ENCODE data around the gene FARS2. TPM values are rescaled to one million over a fixed set of nuclear protein-coding genes. Genes with fewer than 3 reads are reported as not detected.

Gene FARS2
- polyA plus RNA-seq, 10 donors = 9.2 to 14.0 (median 11.9) TPM

GRCh38 chr6:5318617-5319272, 57.4 kb downstream of the FARS2 start:
- no peak for DNase-seq

- DNase-seq = no peak
These were observed 62.7 kb downstream of the FARS2 start for GRCh38 chr6:5323979-5324378.

- DNase-seq = no peak
These were observed 63.9 kb downstream of the FARS2 start for GRCh38 chr6:5325173-5325572.

GRCh38 chr6:5326022-5326641, 64.8 kb downstream of the FARS2 start:
- DNase-seq = no peak

GRCh38 chr6:5328800-5329199, 67.5 kb downstream of the FARS2 start:
- no peak for DNase-seq

GRCh38 chr6:5331845-5332442, 70.6 kb downstream of the FARS2 start:
- peak in 1 of 3 donors; percentile 41 for DNase-seq

GRCh38 chr6:5333658-5334057, 72.3 kb downstream of the FARS2 start:
- DNase-seq = no peak

GRCh38 chr6:5334341-5334740, 73.0 kb downstream of the FARS2 start:
- peak in 1 of 3 donors; percentile 15 for DNase-seq

GRCh38 chr6:5335020-5335419, 73.7 kb downstream of the FARS2 start:
- DNase-seq = no peak

GRCh38 chr6:5337573-5337972, 76.3 kb downstream of the FARS2 start:
- no peak for DNase-seq

- DNase-seq = no peak
These were observed 77.1 kb downstream of the FARS2 start for GRCh38 chr6:5338177-5338960.

GRCh38 chr6:5339786-5340185, 78.5 kb downstream of the FARS2 start:
- no peak for DNase-seq

- no peak for DNase-seq
These were observed 80.5 kb downstream of the FARS2 start for GRCh38 chr6:5341845-5342244.

- peak in 1 of 3 donors; percentile 15 for DNase-seq
These were observed 82.7 kb downstream of the FARS2 start for GRCh38 chr6:5343998-5344397.

GRCh38 chr6:5345324-5345723, 84.0 kb downstream of the FARS2 start:
- no peak for DNase-seq

- DNase-seq = no peak
These were observed 90.4 kb downstream of the FARS2 start for GRCh38 chr6:5351552-5352210.

GRCh38 chr6:5353971-5354370, 92.7 kb downstream of the FARS2 start:
- DNase-seq = no peak

- no peak for DNase-seq
These were observed 96.2 kb downstream of the FARS2 start for GRCh38 chr6:5357486-5357885.

- DNase-seq = peak in 2 of 3 donors; percentile 7 to 22
These were observed 98.1 kb downstream of the FARS2 start for GRCh38 chr6:5359417-5359816.

GRCh38 chr6:5361396-5361795, 100.1 kb downstream of the FARS2 start:
- DNase-seq = peak; percentile 19 to 75 (median 44)

GRCh38 chr6:5365436-5366195, 104.3 kb downstream of the FARS2 start:
- DNase-seq = no peak

Measured in muscle of back (tissue), 11 donors.